ENCODE results near the gene ELN.

Gene ELN

DNA sequence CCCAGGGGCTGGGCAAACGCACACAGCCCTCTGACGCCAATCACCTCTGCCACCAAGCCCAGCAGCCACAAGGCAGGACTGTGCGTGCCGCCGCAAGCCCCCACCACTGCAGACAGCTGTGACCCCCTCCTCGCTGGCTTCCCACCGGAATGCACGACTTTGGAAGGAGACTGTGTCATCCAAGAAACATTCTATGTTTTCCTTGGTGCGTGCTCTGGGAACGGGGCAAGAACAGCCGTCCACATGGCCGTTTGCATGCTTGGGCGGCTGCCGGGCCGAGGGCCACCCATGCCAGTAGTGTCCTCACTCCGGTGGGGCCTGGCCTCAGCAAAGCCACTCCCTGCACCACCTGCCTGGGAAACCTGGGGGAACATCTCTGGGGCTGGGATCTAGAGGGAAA, 17.6 kb upstream of the ELN start:
- TF ChIP-seq GATA3 (IDR thresholded peaks at IDR 0.05; ENCODE audit: low read depth, low read length): no peak
- TF ChIP-seq GATA2 (IDR thresholded peaks at IDR 0.05; ENCODE audit: low read depth, low read length): no peak

DNA sequence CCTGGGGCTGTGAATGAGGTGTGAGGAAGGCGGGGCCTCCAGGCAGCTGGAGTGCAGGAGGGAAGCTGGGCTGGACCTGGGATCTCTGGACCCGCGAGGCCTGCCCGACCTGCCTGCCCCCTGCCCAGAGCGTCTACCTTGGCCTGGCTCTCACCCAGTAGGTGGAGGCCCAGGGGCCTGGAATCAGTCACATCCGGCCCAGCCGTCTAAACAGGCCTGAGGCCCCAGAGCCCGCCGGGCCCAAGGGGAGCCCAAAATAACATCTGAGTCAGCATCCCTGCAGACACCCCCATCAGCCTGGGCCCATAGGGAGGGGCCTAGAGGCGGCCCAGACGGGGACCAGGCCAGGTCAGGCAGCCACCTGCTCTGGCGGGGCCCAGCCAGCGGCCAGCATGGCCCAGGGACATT, 15.1 kb upstream of the ELN start:
- TF ChIP-seq GATA2 (IDR thresholded peaks at IDR 0.05; ENCODE audit: low read depth, low read length) (no peak), GATA3 (IDR thresholded peaks at IDR 0.05; ENCODE audit: low read depth, low read length) (no peak)

DNA sequence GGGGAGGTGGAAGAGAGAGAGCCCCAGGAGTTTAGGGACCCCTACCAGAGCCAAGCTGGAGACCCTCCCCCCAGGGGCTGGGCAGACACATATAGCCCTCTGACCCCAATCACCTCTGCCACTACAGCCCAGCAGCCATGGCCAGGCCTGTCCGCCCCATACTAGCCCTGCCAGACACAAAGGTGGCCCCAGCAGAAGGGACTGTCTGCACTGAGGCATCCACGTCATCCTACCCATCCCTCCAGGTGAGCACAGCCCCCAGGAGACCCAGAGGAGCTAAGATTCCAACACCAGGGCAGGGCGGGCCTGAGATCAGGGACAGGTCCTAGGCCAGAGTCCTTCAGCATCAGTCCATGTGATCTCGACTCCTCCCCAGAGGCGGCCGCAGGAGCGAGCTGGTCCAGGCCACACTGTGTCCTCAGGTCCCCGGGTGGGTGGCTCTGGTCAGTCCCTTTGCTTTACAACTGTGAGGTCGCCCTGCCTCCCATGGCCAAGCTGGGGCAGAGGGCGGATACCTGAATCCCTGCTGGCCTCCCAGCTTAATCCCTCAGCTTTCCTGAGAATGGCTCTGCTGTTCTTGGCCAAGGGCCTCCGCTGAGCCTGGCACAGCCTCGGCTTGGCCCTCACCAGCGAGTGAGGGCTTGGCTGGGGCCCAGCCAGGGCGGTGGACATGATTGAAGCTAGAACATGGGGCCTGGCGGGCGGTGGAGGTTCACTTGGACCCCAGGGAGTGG, 14.3 kb upstream of the ELN start:
- TF ChIP-seq GATA3 (IDR thresholded peaks at IDR 0.05; ENCODE audit: low read depth, low read length): no peak
- no peak for TF ChIP-seq GATA2 (IDR thresholded peaks at IDR 0.05; ENCODE audit: low read depth, low read length)

DNA sequence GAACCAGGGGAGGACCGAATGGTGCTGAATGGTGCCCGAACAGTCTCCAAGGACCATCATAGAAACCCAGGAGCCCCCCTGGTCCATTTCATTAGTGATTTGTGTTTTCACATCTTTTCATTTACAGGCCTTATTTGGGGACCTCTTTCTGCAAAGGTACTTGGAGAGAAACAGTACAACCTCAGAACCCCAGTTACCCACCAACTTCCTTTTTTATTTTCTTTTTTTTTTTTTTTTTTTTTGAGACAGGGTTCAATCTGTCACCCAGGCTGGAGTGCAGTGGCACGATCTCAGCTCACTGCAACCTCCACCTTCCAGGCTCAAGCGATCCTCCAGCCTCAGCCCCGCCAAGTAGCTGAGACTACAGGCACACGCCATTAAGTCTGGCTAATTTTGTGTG, 13.0 kb upstream of the ELN start:
- no peak for TF ChIP-seq GATA3 (IDR thresholded peaks at IDR 0.05; ENCODE audit: low read depth, low read length)
- no peak for TF ChIP-seq GATA2 (IDR thresholded peaks at IDR 0.05; ENCODE audit: low read depth, low read length)

DNA sequence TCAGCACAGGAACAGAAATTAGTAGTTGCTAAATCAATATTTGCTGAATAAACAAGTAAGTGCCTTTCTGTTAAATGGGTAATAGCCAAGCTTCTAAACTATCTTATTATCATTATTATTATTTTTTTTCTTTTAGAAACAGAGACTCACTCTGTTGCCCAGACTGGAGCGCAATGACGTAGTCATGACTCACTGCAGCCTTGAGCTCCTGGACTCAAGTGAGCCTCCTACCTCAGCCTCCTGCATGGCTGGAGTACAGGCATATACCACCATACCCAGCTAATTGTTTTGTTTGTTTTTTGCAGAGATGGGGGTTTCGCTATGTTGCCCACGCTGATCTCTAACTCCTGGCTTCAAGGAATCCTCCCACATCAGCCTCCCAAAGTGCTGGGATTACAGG, 12.3 kb upstream of the ELN start:
- TF ChIP-seq GATA3 (IDR thresholded peaks at IDR 0.05; ENCODE audit: low read depth, low read length): no peak
- TF ChIP-seq GATA2 (IDR thresholded peaks at IDR 0.05; ENCODE audit: low read depth, low read length): no peak

DNA sequence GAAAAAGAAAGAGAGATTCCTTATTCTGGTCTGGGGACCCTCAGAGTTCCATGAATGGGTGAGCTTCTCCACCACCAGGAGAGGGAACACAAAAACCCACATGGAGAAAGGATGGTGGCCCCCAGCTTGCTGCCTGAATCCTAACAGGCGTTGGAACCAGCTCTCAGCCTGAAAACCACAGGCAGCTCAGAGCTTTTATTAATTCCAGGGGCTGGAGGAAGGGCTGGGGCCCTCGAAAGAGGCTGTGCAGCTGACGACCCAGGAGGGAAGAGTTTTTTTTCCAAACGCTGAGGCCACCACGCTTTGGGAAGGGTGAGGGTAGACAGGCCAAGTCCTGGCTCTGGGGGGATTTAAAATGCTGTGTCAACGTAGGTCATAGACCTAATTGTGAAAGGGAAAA, 10.8 kb upstream of the ELN start:
- no peak for TF ChIP-seq GATA3 (IDR thresholded peaks at IDR 0.05; ENCODE audit: low read depth, low read length)
- no peak for TF ChIP-seq GATA2 (IDR thresholded peaks at IDR 0.05; ENCODE audit: low read depth, low read length)

DNA sequence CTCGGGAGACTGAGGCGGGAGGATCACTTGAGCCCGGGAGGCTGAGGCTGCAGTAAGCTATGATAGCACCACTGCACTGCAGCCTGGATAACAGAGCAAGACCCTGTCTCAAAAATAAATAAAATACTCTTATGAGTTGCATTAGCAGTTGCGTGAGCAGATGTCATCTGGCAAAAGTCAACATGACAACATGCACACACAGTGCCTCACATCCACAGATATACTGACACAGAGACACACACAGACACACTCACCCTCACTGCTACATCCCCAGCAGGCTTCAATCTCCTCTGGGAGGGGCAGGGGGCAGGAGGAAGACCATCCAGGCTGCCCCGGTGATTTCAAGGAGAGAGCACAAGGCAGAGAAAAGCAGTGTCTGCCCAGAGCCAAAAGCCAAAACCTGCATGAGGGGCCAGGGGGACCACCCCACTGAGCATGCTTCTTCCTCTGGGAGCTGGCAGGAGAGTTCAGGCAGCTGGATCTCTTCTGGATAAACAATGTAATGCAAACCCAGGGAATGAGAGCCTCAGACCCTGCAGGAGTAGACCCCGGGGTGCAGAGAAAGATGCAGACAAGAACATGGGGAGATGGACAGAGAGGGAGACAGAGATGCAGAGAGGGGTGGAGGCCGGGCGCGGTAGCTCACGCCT, 9.6 kb upstream of the ELN start:
- TF ChIP-seq GATA2 (IDR thresholded peaks at IDR 0.05; ENCODE audit: low read depth, low read length) (no peak), GATA3 (IDR thresholded peaks at IDR 0.05; ENCODE audit: low read depth, low read length) (no peak)

DNA sequence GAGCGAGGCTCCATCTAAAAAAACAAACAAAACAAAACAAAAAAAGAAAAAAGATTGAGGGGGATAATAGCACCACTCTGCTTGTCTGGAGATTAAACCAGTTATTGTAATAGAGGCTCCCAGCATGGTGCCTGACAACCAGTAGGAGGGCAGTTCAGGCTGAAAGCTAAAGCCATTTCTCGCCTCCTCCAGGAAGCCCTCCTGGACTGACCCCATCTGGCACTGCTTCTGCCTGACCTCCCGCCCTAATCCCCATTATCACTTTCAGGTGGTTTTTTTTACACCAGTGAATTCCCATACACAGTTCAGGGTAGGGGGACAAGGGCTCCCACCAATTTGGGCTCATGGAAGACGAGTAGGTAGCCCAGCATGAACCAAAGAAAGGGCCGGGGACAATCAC, 8.8 kb upstream of the ELN start:
- no peak for TF ChIP-seq GATA3 (IDR thresholded peaks at IDR 0.05; ENCODE audit: low read depth, low read length)
- TF ChIP-seq GATA2 (IDR thresholded peaks at IDR 0.05; ENCODE audit: low read depth, low read length): no peak

DNA sequence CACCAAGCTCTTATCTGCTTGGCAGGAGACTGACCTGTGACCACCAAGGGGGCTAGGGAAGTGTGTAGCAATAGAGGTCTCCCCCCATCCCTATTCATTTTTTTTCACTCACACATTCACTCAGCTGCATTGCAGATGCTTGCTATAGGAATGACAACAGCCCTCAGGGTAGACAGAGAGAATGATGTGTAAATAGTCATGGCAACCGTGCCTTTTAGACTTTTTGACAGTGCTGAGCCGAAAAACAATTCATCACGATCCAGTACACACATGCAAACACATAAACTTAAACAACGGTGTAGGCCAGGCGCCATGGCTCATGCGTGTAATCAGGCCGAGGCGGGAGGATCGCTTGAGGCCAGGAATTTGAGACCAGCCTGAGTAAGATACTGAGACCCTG, 7.6 kb upstream of the ELN start:
- no peak for TF ChIP-seq GATA3 (IDR thresholded peaks at IDR 0.05; ENCODE audit: low read depth, low read length)
- TF ChIP-seq GATA2 (IDR thresholded peaks at IDR 0.05; ENCODE audit: low read depth, low read length): no peak

DNA sequence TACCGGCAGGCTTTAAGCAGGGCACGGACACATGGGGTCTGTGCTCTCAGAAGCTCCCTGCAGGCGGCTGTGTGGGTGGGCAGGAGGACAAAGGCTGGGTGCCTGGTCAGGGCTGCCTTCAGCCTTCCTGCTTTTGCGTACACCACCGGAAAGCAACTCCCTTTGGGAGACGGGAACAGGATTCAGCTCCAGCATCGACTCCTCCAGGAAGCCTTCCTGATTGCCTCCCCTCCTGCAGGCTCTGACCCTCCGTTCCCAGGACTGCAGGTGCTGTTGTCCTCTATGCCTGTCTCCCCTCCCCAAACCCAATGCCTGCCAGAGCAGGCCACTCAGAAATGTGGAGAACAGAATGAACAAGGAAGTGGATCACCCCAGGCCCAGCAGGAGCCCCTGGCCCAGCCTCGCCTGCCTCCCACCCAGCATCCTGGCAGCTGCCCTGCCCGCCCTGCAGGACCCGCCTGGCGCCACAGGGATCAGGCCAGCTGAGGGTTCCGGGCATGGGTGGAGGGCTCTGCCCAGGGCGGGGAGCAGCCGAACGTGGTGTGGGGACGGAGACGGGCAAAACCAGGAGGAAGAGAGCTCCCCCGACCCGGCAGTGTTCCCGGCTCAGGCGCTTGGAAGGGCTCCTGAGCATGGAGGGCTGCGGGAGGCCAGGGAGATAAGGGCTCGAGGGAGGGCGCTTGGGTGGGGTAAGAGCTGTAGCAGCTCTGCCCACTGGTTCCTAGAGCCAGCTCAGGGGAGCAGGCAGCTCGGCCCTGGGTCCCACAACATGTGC, 6.2 kb upstream of the ELN start:
- TF ChIP-seq GATA3 (IDR thresholded peaks at IDR 0.05; ENCODE audit: low read depth, low read length) (no peak), GATA2 (IDR thresholded peaks at IDR 0.05; ENCODE audit: low read depth, low read length) (no peak)

DNA sequence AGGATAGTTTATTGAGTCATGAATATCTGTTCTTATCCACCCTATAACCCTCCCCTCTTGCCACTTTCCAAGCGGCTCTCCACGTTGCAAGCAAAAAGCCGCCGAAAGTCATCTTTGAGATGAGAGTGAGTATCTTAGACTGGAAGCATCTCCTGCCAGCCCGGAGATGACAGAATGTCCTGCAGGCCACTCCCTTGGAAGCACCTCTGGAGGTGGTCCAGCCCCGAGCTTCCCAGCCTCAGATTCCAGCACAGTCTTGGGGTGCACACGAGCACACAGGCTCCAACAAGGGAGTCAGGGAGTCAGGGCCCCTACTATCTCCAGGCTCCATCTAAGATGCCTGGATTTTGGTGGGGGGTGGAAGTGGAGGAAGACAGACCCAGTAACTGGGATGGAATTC, 5.5 kb upstream of the ELN start:
- TF ChIP-seq GATA2 (IDR thresholded peaks at IDR 0.05; ENCODE audit: low read depth, low read length) (peak; percentile 58), GATA3 (IDR thresholded peaks at IDR 0.05; ENCODE audit: low read depth, low read length) (no peak)

DNA sequence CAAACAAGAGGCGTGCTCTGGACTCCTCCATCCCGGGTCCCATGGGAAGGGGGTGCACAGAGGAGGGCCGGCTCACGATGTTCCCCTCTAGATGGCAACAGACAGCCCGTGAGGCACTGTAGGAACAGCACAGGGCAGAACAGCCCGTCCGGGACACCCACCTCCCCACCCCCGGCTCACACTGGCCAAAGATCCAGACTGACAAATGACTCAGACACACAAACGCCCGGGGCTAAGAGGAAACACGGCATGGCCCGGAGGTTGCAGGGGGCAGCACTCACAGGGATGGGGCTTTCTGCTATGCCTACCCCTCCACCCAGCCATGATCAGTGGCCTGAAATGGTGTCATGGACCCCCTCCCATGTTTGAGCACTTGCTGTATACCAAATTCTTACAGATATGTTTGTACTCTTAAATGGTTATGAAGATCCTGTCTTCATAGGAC, 4.9 kb upstream of the ELN start:
- TF ChIP-seq GATA3 (IDR thresholded peaks at IDR 0.05; ENCODE audit: low read depth, low read length) (no peak), GATA2 (IDR thresholded peaks at IDR 0.05; ENCODE audit: low read depth, low read length) (no peak)

DNA sequence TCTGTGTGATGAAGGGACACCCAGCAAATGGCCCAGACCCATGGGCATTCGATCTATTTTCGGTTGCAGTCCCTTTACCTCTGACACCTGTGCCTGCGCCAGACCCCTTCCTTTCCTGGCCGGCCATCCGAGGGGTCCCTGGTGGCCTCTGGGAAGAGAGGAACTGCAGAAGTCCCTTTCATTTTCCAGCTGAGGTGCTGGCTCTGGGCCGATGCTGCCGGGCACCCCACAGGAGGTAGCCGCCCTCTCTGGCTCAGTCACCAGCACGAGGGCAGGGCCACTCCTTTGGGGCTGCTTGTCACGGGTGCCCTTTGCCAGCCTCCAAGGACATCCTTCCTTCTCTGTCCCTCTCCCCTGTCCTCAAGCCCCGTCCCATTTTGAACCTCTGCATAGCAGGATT, 4.2 kb upstream of the ELN start:
- TF ChIP-seq GATA3 (IDR thresholded peaks at IDR 0.05; ENCODE audit: low read depth, low read length): no peak
- no peak for TF ChIP-seq GATA2 (IDR thresholded peaks at IDR 0.05; ENCODE audit: low read depth, low read length)

DNA sequence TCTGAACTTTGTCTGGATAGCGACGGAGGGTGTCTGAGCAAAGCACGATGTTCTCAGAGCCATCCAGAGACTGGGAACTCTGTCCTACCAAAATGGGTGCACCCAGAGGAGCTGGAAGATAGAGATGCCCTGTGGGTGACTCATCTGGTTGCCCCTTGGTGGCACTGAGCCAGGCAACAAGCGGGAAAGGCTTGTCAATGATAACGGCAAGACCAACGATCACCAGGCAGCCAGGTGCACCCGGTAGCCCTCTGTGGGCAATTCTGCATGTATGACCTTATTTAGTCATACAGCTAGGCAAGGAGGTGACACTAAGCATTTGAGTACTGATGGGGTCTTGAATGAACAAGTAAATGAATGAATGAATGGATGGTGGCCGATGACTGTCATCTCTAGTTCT, 2.8 kb upstream of the ELN start:
- TF ChIP-seq GATA3 (IDR thresholded peaks at IDR 0.05; ENCODE audit: low read depth, low read length) (no peak), GATA2 (IDR thresholded peaks at IDR 0.05; ENCODE audit: low read depth, low read length) (0 out of 2 replicates have a peak, but pooled peaks have one; percentile 12)

DNA sequence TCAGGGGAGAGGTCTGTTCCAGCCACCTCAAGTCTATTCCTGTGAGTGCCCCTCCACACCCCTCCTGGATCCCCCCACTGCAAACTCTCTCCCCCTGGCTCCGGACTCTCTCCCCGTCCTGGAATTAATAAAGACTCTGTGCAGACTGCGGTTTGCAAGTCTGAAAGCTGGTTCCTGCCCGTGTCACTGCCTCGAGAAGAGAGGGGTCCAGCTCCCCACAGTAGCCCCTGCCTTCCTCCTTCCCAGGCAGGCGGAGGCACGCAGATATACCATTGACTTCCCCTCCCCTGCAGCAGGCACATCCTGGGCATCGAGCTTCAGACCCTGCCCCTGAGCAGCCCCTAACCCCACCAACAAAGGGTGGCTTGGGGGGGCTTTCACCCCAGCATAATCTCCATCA, 2.2 kb upstream of the ELN start:
- no peak for TF ChIP-seq GATA3 (IDR thresholded peaks at IDR 0.05; ENCODE audit: low read depth, low read length)
- no peak for TF ChIP-seq GATA2 (IDR thresholded peaks at IDR 0.05; ENCODE audit: low read depth, low read length)
